Stimulated activated CD8-positive, alpha-beta memory T cell treated with anti-CD3 and anti-CD28 coated beads, Interleukin-12 subunit alpha, Interleukin-12 subunit beta, amount 100 ng/mL, for 24 hours (primary cell): ENCODE measurements around the gene PSMC5.
"Not testable (repeated sequence)": the region's sequence is repeated elsewhere in the genome, so short reads cannot be mapped to it uniquely, and the experiment has no call there.

Source experiments
- DNase-seq: peaks from one replicate; pipeline ENCODE4 v3.0.0-alpha.2; 2020; ENCODE audit errors: extremely low read depth

The PSMC5 gene

GRCh38 chr17:63870292-63870665 is 43.0 kb downstream of the PSMC5 start:
- DNase-seq, result not testable (repeated sequence)

- DNase-seq, result not testable (repeated sequence)
Measured at GRCh38 chr17:63871646-63872365, 44.6 kb downstream of the PSMC5 start.

- not testable (repeated sequence) for DNase-seq
Measured at GRCh38 chr17:63873577-63873976, 46.3 kb downstream of the PSMC5 start, which contains the start of gene CSH2. CSH2 (minus strand) TSS chr17:63873677; CDS start chr17:63873614, 63 bp downstream.

- DNase-seq, result not testable (repeated sequence)
Measured at GRCh38 chr17:63874061-63874626, 46.9 kb downstream of the PSMC5 start.

GRCh38 chr17:63874693-63875092 is 47.5 kb downstream of the PSMC5 start:
- DNase-seq, result not testable (repeated sequence)

GRCh38 chr17:63878413-63878812 is 51.2 kb downstream of the PSMC5 start:
- DNase-seq, result not testable (repeated sequence)

GRCh38 chr17:63880706-63881105 is 53.5 kb downstream of the PSMC5 start:
- no peak for DNase-seq

- DNase-seq, result not testable (repeated sequence)
Measured at GRCh38 chr17:63881337-63881736, 54.1 kb downstream of the PSMC5 start.
